ENCODE measurements around the gene SEM1.
"Not testable (repeated sequence)": the region's sequence is repeated elsewhere in the genome, so short reads cannot be mapped to it uniquely, and the experiment has no call there.

Gene SEM1

GRCh38 chr7:96707901-96708774, 1.5 kb downstream of the SEM1 start:
- no peaks in the 10 kb centered on the region for H3K27me3 ChIP-seq (ENCODE audit: control insufficient read depth, insufficient read depth, low read length, poor library complexity, severe bottlenecking)
- no peak overlapping the region for H3K27ac ChIP-seq (ENCODE audit: insufficient read depth, low read depth, low read length, poor library complexity, severe bottlenecking)
- WGBS, 2 experiments = 96 to 97% methylated on average over 3 to 4 of the region's 4 CpGs
- H3K4me3 ChIP-seq (ENCODE audit: insufficient read depth, low read depth, low read length) = peak overlapping the region; percentile 90
- H3K9me3 ChIP-seq (ENCODE audit: control insufficient read depth, low read length) = no peaks in the 10 kb centered on the region
- no peaks in the 10 kb centered on the region for H3K36me3 ChIP-seq (ENCODE audit: control insufficient read depth, insufficient read depth, low read length)
- H3K4me1 ChIP-seq (ENCODE audit: control insufficient read depth, insufficient read depth, low read length) = peaks cover 5% of the 10 kb centered on the region

- no peaks in the 10 kb centered on the region for H3K4me1 ChIP-seq (ENCODE audit: control insufficient read depth, insufficient read depth, low read length)
- WGBS, 2 experiments = 86 to 90% methylated on average over 3 of the region's 3 CpGs
- no peaks in the 10 kb centered on the region for H3K9me3 ChIP-seq (ENCODE audit: control insufficient read depth, low read length)
- no peak overlapping the region for H3K4me3 ChIP-seq (ENCODE audit: insufficient read depth, low read depth, low read length)
- no peak overlapping the region for H3K27ac ChIP-seq (ENCODE audit: insufficient read depth, low read depth, low read length, poor library complexity, severe bottlenecking)
- H3K27me3 ChIP-seq (ENCODE audit: control insufficient read depth, insufficient read depth, low read length, poor library complexity, severe bottlenecking) = no peaks in the 10 kb centered on the region
- H3K36me3 ChIP-seq (ENCODE audit: control insufficient read depth, insufficient read depth, low read length) = no peaks in the 10 kb centered on the region
Observed at GRCh38 chr7:96701258-96701657, 8.4 kb downstream of the SEM1 start.

GRCh38 chr7:96700516-96700915, 9.1 kb downstream of the SEM1 start:
- Histone ChIP-seq H3K27ac (ENCODE audit: insufficient read depth, low read depth, low read length, poor library complexity, severe bottlenecking) (no peak overlapping the region), H3K4me1 (ENCODE audit: control insufficient read depth, insufficient read depth, low read length) (no peaks in the 10 kb centered on the region), H3K27me3 (ENCODE audit: control insufficient read depth, insufficient read depth, low read length, poor library complexity, severe bottlenecking) (no peaks in the 10 kb centered on the region), H3K9me3 (ENCODE audit: control insufficient read depth, low read length) (no peaks in the 10 kb centered on the region), H3K36me3 (ENCODE audit: control insufficient read depth, insufficient read depth, low read length) (no peaks in the 10 kb centered on the region), H3K4me3 (ENCODE audit: insufficient read depth, low read depth, low read length) (no peak overlapping the region)
- 100% methylated on average over 1 to 2 of the region's 2 CpGs for WGBS, 2 experiments

GRCh38 chr7:96699219-96699871, 10.3 kb downstream of the SEM1 start:
- Histone ChIP-seq H3K4me3 (ENCODE audit: insufficient read depth, low read depth, low read length) (no peak overlapping the region), H3K36me3 (ENCODE audit: control insufficient read depth, insufficient read depth, low read length) (no peaks in the 10 kb centered on the region), H3K9me3 (ENCODE audit: control insufficient read depth, low read length) (no peaks in the 10 kb centered on the region), H3K27me3 (ENCODE audit: control insufficient read depth, insufficient read depth, low read length, poor library complexity, severe bottlenecking) (no peaks in the 10 kb centered on the region), H3K4me1 (ENCODE audit: control insufficient read depth, insufficient read depth, low read length) (no peaks in the 10 kb centered on the region), H3K27ac (ENCODE audit: insufficient read depth, low read depth, low read length, poor library complexity, severe bottlenecking) (no peak overlapping the region)
- WGBS, 2 experiments = 95 to 97% methylated on average over 4 of the region's 4 CpGs

- H3K9me3 ChIP-seq (ENCODE audit: control insufficient read depth, low read length); H3K27ac ChIP-seq (ENCODE audit: insufficient read depth, low read depth, low read length, poor library complexity, severe bottlenecking): not testable (repeated sequence)
- 95% methylated on average over 7 of the region's 7 CpGs for WGBS, 2 experiments
Observed at GRCh38 chr7:96698449-96698848, 11.2 kb downstream of the SEM1 start.

GRCh38 chr7:96697822-96698221, 11.8 kb downstream of the SEM1 start:
- Histone ChIP-seq H3K27me3 (ENCODE audit: control insufficient read depth, insufficient read depth, low read length, poor library complexity, severe bottlenecking) (no peaks in the 10 kb centered on the region), H3K4me3 (ENCODE audit: insufficient read depth, low read depth, low read length) (no peak overlapping the region), H3K9me3 (ENCODE audit: control insufficient read depth, low read length) (no peaks in the 10 kb centered on the region), H3K36me3 (ENCODE audit: control insufficient read depth, insufficient read depth, low read length) (no peaks in the 10 kb centered on the region), H3K4me1 (ENCODE audit: control insufficient read depth, insufficient read depth, low read length) (no peaks in the 10 kb centered on the region), H3K27ac (ENCODE audit: insufficient read depth, low read depth, low read length, poor library complexity, severe bottlenecking) (no peak overlapping the region)
- WGBS, 2 experiments = 87 to 97% methylated on average over 3 of the region's 3 CpGs

More at GRCh38 chr7:96698449-96698848, 11.2 kb downstream of the SEM1 start:
- not testable (repeated sequence) for H3K4me1 ChIP-seq (ENCODE audit: control insufficient read depth, insufficient read depth, low read length); H3K4me3 ChIP-seq (ENCODE audit: insufficient read depth, low read depth, low read length); H3K36me3 ChIP-seq (ENCODE audit: control insufficient read depth, insufficient read depth, low read length); H3K27me3 ChIP-seq (ENCODE audit: control insufficient read depth, insufficient read depth, low read length, poor library complexity, severe bottlenecking)

- H3K4me3 ChIP-seq (ENCODE audit: insufficient read depth, low read depth, low read length) = no peak overlapping the region
- no peaks in the 10 kb centered on the region for H3K36me3 ChIP-seq (ENCODE audit: control insufficient read depth, insufficient read depth, low read length)
- H3K27ac ChIP-seq (ENCODE audit: insufficient read depth, low read depth, low read length, poor library complexity, severe bottlenecking) = no peak overlapping the region
- 90 to 100% methylated on average over 1 of the region's 1 CpG for WGBS, 2 experiments
- H3K4me1 ChIP-seq (ENCODE audit: control insufficient read depth, insufficient read depth, low read length) = no peaks in the 10 kb centered on the region
- no peaks in the 10 kb centered on the region for H3K9me3 ChIP-seq (ENCODE audit: control insufficient read depth, low read length)
- no peaks in the 10 kb centered on the region for H3K27me3 ChIP-seq (ENCODE audit: control insufficient read depth, insufficient read depth, low read length, poor library complexity, severe bottlenecking)
Observed at GRCh38 chr7:96695581-96695980, 14.1 kb downstream of the SEM1 start.

- no peak overlapping the region for H3K4me3 ChIP-seq (ENCODE audit: insufficient read depth, low read depth, low read length)
- H3K36me3 ChIP-seq (ENCODE audit: control insufficient read depth, insufficient read depth, low read length) = no peaks in the 10 kb centered on the region
- 93 to 98% methylated on average over 4 of the region's 4 CpGs for WGBS, 2 experiments
- no peaks in the 10 kb centered on the region for H3K9me3 ChIP-seq (ENCODE audit: control insufficient read depth, low read length)
- no peak overlapping the region for H3K27ac ChIP-seq (ENCODE audit: insufficient read depth, low read depth, low read length, poor library complexity, severe bottlenecking)
- no peaks in the 10 kb centered on the region for H3K4me1 ChIP-seq (ENCODE audit: control insufficient read depth, insufficient read depth, low read length)
- no peaks in the 10 kb centered on the region for H3K27me3 ChIP-seq (ENCODE audit: control insufficient read depth, insufficient read depth, low read length, poor library complexity, severe bottlenecking)
Observed at GRCh38 chr7:96694082-96694481, 15.6 kb downstream of the SEM1 start.

- no peak overlapping the region for H3K27ac ChIP-seq (ENCODE audit: insufficient read depth, low read depth, low read length, poor library complexity, severe bottlenecking)
- no peaks in the 10 kb centered on the region for H3K4me1 ChIP-seq (ENCODE audit: control insufficient read depth, insufficient read depth, low read length)
- no peaks in the 10 kb centered on the region for H3K36me3 ChIP-seq (ENCODE audit: control insufficient read depth, insufficient read depth, low read length)
- no peak overlapping the region for H3K4me3 ChIP-seq (ENCODE audit: insufficient read depth, low read depth, low read length)
- no peaks in the 10 kb centered on the region for H3K27me3 ChIP-seq (ENCODE audit: control insufficient read depth, insufficient read depth, low read length, poor library complexity, severe bottlenecking)
- H3K9me3 ChIP-seq (ENCODE audit: control insufficient read depth, low read length) = no peaks in the 10 kb centered on the region
- WGBS, 2 experiments = 100% methylated on average over 1 of the region's 1 CpG; no CpG with 5 or more reads in 1 of the 2 experiments
Observed at GRCh38 chr7:96691702-96692101, 17.9 kb downstream of the SEM1 start.

- H3K36me3 ChIP-seq (ENCODE audit: control insufficient read depth, insufficient read depth, low read length) = no peaks in the 10 kb centered on the region
- no peaks in the 10 kb centered on the region for H3K27me3 ChIP-seq (ENCODE audit: control insufficient read depth, insufficient read depth, low read length, poor library complexity, severe bottlenecking)
- no peak overlapping the region for H3K4me3 ChIP-seq (ENCODE audit: insufficient read depth, low read depth, low read length)
- WGBS, 2 experiments = no CpG with 5 or more reads among the region's 1 CpG
- no peak overlapping the region for H3K27ac ChIP-seq (ENCODE audit: insufficient read depth, low read depth, low read length, poor library complexity, severe bottlenecking)
- H3K4me1 ChIP-seq (ENCODE audit: control insufficient read depth, insufficient read depth, low read length) = no peaks in the 10 kb centered on the region
- no peaks in the 10 kb centered on the region for H3K9me3 ChIP-seq (ENCODE audit: control insufficient read depth, low read length)
Observed at GRCh38 chr7:96689414-96689813, 20.2 kb downstream of the SEM1 start.

All from ectodermal cell (in vitro differentiated cells).